ENCODE data around the gene THSD4.

DNA sequence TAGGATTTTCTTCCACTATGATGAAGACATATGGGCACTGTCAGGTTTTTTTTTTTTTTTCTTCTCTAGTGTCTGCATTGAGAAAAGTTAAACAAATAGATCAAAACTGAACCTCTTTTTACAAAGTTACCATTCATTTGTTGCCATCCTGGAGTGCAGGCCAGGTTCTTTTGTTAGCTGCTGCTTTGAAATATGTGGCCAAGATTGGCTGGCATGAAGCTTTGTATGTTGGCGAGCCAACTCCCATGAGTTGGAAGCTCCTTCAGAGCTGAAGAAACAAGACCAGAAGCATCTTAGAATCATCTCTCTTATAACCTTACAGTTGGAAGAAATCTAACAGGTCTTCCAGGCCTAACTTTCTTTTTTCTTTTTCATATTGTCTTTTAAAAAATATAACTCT, 346.5 kb downstream of the THSD4 start:
- TF ChIP-seq EZH2phosphoT487 (IDR thresholded peaks at IDR 0.05; ENCODE audit: borderline replicate concordance, low read length): no peak
- no peak for TF ChIP-seq CTCF (conservative IDR thresholded peaks at IDR 0.05; ENCODE audit: low read depth, low read length)
- no peak for TF ChIP-seq EZH2 (IDR thresholded peaks at IDR 0.05; ENCODE audit: low read length, unreplicated experiment)
